HUDEP-2 (cell line): ENCODE measurements around the gene TUBA8.
"Not testable (repeated sequence)": the region's sequence is repeated elsewhere in the genome, so short reads cannot be mapped to it uniquely, and the experiment has no call there.

Experiments used
- DNase-seq, 76 experiments: peaks; one replicate each; lab custom pipeline; 2025; ENCODE audit not compliant: unreplicated experiment in 76 of 76; lab: John Stamatoyannopoulos, UW

The TUBA8 gene

DNA sequence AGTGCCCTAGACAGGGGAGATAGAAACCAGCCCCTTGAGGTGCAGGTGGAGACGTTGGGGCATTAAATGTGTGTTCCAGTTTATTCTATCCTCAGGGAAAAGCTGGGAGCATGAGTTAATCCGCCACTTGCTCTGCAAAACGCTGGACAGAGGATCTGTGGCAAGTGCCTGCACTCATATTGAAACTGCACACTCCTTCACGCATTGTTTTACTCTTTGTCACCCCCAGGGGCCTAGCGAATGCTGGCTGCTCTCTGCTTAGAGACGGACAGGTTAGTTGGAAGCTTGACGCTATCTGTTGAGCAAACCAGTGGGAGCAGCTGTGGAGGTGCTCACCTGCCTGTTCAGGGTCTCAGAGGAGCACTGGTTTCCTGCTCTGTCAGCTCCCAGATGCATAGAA is 53.2 kb downstream of the TUBA8 start:
- not testable (repeated sequence) for DNase-seq

GRCh38 chr22:18164584-18164983 is 54.0 kb downstream of the TUBA8 start:
- DNase-seq = not testable (repeated sequence)

- not testable (repeated sequence) for DNase-seq
Measured at GRCh38 chr22:18165356-18165755, 54.7 kb downstream of the TUBA8 start.

DNA sequence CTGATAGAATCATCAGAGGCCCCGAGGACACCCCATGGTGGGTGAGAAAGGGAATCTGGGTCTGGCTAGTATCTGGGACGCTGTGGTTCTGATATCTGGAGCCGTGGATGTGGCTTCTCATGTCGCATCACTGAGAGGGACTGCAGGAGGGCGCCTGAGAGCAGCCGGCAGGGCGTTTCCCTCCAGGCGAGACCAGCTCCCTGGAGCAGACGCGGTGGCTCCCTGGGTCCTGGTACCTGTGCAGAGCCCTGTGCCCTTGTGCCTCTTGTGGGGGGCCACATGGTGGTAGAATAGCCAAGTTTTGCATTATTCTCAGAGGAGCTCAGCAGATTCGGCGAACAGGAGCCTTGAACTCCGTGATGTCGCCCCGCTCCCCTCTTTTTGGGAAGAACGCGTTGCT is 59.7 kb downstream of the TUBA8 start:
- not testable (repeated sequence) for DNase-seq

DNA sequence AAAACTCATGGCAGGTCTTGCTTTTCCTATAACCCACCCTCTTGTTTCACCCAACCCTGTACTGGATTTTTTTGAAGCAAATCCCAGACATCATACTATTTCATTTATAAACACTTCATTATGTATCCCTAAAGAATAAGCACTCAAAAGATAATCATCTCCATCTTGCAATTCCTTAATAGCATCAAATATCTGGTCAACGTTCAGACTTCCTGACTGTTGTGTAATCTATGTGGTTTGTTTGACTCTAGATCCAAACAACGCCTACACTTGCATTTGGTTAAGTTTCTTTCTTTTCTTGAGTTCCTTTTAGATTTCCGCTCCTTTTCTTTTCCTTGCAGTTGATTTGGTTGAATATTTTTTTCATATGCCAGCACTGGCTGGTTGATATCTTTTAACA is 61.6 kb downstream of the TUBA8 start:
- DNase-seq = not testable (repeated sequence)

DNA sequence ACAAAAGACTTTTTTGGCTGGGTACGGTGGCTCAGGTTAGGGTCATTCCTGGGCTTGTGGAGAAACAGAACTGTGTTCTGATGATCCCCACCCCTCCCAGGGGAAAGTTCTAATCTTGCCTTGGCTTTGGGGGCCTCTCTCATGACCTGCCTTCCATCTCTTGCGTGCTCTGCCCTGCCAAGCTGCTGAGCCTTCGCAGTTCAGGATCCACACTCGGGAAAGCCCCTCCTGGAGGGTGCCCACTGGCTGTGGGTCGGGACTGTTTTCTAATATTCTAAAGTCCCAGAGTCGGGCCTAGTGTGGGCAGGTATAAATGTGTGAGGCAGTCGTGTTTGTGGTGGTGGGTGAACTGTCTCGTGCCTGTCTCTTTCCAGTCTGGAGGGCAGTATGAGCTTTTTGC is 62.2 kb downstream of the TUBA8 start:
- not testable (repeated sequence) for DNase-seq

DNA sequence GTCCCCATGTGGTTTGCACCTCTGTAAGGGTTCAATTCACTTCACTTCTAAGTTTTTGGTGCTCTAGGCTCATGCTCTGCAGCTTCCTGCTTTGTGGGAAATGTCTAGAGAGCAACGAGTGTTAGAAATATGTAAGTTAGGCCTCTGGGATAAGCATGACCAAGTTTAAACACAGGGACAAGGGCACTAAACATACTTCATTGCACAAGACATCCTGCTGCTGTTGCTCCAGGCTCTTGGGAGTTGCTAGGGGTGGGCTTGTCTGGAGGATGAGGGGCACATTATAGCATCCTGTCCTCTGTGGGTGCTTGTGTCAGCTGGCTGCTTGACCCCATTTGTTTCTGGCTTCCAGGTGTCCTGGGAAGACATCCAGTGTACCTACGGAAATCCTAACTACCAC is 62.8 kb downstream of the TUBA8 start:
- DNase-seq = not testable (repeated sequence)
